ENCODE measurements around the gene TOP3B. TPM values are rescaled to one million over a fixed set of nuclear protein-coding genes. Genes with fewer than 3 reads are reported as not detected.
A peak's percentile ranks its signal among the peaks of the same experiment; 100 is the strongest.

Gene TOP3B, protein sequence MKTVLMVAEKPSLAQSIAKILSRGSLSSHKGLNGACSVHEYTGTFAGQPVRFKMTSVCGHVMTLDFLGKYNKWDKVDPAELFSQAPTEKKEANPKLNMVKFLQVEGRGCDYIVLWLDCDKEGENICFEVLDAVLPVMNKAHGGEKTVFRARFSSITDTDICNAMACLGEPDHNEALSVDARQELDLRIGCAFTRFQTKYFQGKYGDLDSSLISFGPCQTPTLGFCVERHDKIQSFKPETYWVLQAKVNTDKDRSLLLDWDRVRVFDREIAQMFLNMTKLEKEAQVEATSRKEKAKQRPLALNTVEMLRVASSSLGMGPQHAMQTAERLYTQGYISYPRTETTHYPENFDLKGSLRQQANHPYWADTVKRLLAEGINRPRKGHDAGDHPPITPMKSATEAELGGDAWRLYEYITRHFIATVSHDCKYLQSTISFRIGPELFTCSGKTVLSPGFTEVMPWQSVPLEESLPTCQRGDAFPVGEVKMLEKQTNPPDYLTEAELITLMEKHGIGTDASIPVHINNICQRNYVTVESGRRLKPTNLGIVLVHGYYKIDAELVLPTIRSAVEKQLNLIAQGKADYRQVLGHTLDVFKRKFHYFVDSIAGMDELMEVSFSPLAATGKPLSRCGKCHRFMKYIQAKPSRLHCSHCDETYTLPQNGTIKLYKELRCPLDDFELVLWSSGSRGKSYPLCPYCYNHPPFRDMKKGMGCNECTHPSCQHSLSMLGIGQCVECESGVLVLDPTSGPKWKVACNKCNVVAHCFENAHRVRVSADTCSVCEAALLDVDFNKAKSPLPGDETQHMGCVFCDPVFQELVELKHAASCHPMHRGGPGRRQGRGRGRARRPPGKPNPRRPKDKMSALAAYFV
- total RNA-seq (2013), result 25.8 TPM
- polyA plus RNA-seq (10 to 100 TPM in 1 of 3 donors, 1 to 10 TPM in 2; 9.0 to 31.9 (median 9.5) TPM), polyA minus RNA-seq (23.3 and 31.3 TPM in 2 replicates), total RNA-seq (6.0 to 19.7 (median 9.3) reads per million in 11 experiments)

DNA sequence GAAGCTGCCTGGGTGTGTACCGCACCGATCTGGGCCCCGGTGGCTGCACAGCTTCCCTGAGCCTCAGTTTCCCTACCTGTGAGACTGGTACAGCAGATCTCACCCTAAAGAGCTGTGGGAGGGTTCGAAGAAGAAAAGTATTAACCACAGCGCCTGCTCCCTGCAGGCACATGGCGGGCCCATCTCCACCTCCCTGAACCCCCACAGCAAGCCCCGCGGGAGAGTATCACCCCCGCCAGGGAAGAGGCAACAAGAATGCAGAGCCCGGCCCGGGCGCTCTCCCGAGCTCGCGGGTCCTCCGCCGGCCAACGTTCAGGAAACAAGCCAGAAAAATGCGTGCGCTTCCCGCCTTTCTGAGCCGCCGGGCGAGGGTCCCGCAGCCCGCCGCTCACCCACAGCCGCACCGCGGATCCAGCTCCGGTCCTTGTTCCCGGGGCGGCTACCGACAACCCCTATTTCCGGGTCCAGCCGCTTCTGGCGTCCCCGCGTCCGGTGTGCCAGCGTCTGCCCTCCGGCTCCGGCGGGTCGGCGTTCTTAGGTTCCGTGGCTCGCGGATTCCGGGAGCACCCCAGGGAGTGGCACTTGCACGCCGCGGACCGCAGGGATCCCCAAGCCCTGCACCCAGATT, at the start of gene TOP3B:
TOP3B (minus strand) TSS at position 450 of the 628 bp plus-strand sequence. CDS start 7,078 bp downstream, outside the sequence.
- peaks cover 47% of the 10 kb centered on the region for H3K79me2 ChIP-seq (ENCODE audit: insufficient read depth, low read length)
- H3K27me3 Mint-ChIP-seq (ENCODE audit: low read depth in 3 of 3), result peaks cover 0 to under 1% (median 0%) of the 10 kb centered on the region in 3 donors
- intact Hi-C loops (cut with micrococcal nuclease), result no loop called here

More for the DNA sequence above, at the start of gene TOP3B:
- Histone ChIP-seq H3K4me3 (replicated peaks in 1 of 3; ENCODE audit: low read depth in 2 of 3, low read length in 3 of 3) (peak within 1 kb of the TSS; percentile 89 to 99 (median 89)), H3K9ac (ENCODE audit: insufficient read depth, low read length, poor library complexity, severe bottlenecking) (peak within 1 kb of the TSS; percentile 95), H3K36me3 (replicated peaks in 1 of 2; ENCODE audit: control insufficient read depth in 1 of 2, insufficient read depth in 2 of 2, low read length in 2 of 2) (peaks cover 7 to 15% of the 10 kb centered on the region in 2 donors), H3K27me3 (ENCODE audit: control insufficient read depth in 2 of 2, insufficient read depth in 2 of 2, low read length in 2 of 2) (no peaks in the 10 kb centered on the region), H4K20me1 (ENCODE audit: insufficient read depth, low read length) (peaks cover 20% of the 10 kb centered on the region), H2AFZ (ENCODE audit: insufficient read depth, low read depth, low read length, poor library complexity, severe bottlenecking) (peak within 1 kb of the TSS; percentile 97), H3K4me2 (replicated peaks; ENCODE audit: extremely low read depth, low read length, poor library complexity, severe bottlenecking) (peak within 1 kb of the TSS; percentile 93), H3K27ac (ENCODE audit: low read depth in 1 of 2, low read length in 2 of 2) (peak within 1 kb of the TSS; percentile 35 to 88), H3K4me1 (ENCODE audit: control insufficient read depth in 1 of 2, insufficient read depth in 2 of 2, low read length in 2 of 2) (peaks cover 11 to 14% of the 10 kb centered on the region in 2 donors), H3K9me3 (replicated peaks in 1 of 2; ENCODE audit: control insufficient read depth in 1 of 2, insufficient read depth in 1 of 2, low read length in 2 of 2) (no peaks in the 10 kb centered on the region)
- peak within 1 kb of the TSS; percentile 25 to 89 (median 76) for H3K27ac Mint-ChIP-seq
- peak; percentile 66 to 74 (median 70) for DNase-seq
- peaks cover 22% of the 10 kb centered on the region for H3K4me1 Mint-ChIP-seq
- peaks cover 14 to 17% of the 10 kb centered on the region in 2 donors for H3K36me3 Mint-ChIP-seq
- TF ChIP-seq, protein P1, sequence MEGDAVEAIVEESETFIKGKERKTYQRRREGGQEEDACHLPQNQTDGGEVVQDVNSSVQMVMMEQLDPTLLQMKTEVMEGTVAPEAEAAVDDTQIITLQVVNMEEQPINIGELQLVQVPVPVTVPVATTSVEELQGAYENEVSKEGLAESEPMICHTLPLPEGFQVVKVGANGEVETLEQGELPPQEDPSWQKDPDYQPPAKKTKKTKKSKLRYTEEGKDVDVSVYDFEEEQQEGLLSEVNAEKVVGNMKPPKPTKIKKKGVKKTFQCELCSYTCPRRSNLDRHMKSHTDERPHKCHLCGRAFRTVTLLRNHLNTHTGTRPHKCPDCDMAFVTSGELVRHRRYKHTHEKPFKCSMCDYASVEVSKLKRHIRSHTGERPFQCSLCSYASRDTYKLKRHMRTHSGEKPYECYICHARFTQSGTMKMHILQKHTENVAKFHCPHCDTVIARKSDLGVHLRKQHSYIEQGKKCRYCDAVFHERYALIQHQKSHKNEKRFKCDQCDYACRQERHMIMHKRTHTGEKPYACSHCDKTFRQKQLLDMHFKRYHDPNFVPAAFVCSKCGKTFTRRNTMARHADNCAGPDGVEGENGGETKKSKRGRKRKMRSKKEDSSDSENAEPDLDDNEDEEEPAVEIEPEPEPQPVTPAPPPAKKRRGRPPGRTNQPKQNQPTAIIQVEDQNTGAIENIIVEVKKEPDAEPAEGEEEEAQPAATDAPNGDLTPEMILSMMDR (IDR thresholded peaks at IDR 0.05), result no peak
- no peaks in the 10 kb centered on the region for H3K9me3 Mint-ChIP-seq
- WGBS (ENCODE audit: insufficient coverage), result under 1% methylated on average over 44 of the region's 54 CpGs
- peak within 1 kb of the TSS; percentile 83 to 90 for H3K4me3 Mint-ChIP-seq
